Measurements from ENCODE around the gene TTLL8. TPM values are rescaled to one million over a fixed set of nuclear protein-coding genes. Genes with fewer than 3 reads are reported as not detected.

TTLL8 gene
- polyA plus RNA-seq, 3 donors = not detected

DNA sequence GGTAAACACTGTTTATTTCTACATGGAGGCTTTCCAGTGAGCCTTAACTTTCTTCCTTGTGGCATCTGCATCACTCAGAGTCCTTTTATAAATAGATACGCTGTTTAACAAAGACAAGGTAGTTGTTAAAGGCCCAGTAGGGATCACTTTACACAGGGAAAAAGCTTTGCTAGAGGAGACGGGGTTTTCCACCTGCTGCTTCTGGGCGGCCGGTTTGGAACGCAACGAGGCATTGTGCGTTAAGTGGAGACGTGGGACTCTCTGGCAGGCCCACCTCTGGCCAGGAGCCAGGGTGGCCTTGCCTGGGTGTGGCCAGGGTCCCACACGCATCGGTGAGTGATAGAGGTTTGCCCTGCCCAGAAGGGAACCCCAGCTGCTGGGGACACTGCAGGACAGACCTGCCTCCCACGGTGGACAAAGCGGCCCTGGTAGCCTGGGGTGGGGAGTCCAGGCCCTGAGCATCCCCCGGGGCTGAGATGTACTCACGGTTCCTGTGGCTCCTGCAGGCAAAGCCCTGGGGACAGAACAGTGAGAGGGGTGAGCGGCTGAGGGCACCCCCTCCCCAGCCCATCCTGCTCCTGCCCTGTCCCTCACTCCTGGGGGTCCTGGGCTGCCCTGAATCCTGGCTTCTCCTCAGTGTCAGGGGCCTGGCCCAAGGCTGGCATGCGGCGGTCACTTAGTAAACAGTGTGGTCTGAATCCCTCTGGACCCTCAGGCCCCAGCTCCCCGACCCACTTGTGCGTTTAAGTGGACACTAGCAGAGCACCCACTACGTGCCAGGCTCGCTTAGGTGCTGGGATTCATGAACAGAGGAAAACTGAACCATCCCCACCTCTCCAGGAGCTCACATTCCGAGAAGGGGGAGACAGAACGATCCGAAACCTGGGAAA, 49.7 kb downstream of the TTLL8 start:
- no peak for DNase-seq (ENCODE audit: low read depth in 3 of 3, low spot score in 2 of 3)

- DNase-seq (ENCODE audit: low read depth in 3 of 3, low spot score in 2 of 3) = no peak
Observed at GRCh38 chr22:50007057-50007511, 51.0 kb downstream of the TTLL8 start.

DNA sequence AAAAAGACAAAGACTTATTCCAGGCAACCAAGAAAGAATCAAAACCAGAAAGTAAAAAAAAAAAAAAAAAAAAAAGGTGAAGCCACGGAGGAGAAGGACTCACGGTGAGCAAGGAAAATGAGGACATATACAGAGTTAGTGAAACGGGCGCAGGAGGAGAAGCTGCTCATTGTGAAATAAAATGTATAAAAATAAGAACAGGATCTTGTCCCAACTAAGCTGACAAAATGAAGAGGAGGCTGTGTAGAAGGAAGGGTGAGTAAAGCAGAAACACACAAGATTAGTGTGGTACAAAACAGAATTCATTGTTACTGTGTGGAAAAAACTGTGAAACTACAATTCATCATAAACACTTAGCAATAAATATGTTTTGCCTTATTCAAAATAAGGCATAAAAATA, 53.2 kb downstream of the TTLL8 start:
- no peak for DNase-seq (ENCODE audit: low read depth in 3 of 3, low spot score in 2 of 3)

DNA sequence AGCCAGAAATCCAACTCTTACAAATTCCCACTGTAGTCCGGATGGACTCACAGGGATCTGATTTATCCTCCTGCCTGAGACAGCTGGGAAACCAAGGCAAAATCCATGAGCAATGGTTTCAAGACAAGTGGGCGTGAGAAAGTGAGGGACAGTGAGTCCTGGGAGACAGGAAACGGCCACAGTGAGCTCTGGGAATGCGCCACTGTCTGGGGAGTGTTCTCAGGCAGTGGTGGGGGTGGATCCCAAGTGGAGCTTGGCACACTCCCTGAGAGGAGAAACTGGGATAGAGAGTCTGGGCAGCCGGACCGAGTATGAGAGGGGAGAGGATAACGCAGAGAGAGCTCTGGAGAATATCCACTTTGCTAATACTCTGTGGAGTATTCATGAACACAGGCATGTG, 55.3 kb downstream of the TTLL8 start:
- DNase-seq (ENCODE audit: low read depth in 3 of 3, low spot score in 2 of 3) = no peak

- no peak for DNase-seq (ENCODE audit: low read depth in 3 of 3, low spot score in 2 of 3)
Observed at GRCh38 chr22:50001388-50002231, 56.5 kb downstream of the TTLL8 start.

GRCh38 chr22:50000587-50001387, 57.3 kb downstream of the TTLL8 start:
- no peak for DNase-seq (ENCODE audit: low read depth in 3 of 3, low spot score in 2 of 3)

- DNase-seq (ENCODE audit: low read depth in 3 of 3, low spot score in 2 of 3) = no peak
Observed at GRCh38 chr22:49999946-50000586, 58.0 kb downstream of the TTLL8 start.

- no peak for DNase-seq (ENCODE audit: low read depth in 3 of 3, low spot score in 2 of 3)
Observed at GRCh38 chr22:49999063-49999945, 58.8 kb downstream of the TTLL8 start.

GRCh38 chr22:49998718-49999062, 59.4 kb downstream of the TTLL8 start:
- DNase-seq (ENCODE audit: low read depth in 3 of 3, low spot score in 2 of 3) = no peak

DNA sequence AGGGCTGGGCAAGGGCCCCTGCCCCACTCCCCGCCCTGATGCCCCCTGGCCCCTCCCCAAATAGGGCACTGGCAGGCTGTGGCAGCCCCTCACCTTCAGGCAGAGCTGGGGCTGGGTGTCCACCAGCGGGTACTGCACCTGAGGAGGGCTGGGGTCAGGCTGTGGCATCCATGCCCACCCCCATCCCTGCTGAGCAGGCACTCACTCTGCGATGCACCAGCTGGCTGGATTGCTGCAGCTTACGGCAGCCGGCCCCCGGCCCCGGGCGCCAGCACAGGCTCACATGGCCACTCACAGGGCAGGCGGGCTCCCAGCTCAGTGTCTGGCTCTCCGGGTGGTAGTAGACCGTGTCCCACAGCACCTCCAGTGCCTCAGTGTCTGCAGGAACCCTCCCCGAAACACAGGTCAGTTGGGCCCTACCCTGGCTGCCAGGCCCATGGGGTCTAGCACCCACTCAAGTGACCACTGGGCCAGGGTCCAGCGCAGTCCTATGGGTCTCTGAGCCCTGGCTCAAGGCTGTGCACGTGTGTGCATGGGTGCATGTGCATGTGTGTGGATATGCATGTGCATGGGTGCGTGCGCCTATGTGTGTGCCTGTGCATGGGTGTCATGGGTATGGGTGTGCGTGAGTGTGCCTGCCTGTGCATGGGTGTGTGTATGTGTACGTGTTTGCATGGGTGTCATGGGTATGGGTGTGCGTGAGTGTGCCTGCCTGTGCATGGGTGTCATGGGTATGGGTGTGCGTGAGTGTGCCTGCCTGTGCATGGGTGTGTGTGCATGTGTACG, 60.0 kb downstream of the TTLL8 start:
- DNase-seq (ENCODE audit: low read depth in 3 of 3, low spot score in 2 of 3) = no peak

- no peak for DNase-seq (ENCODE audit: low read depth in 3 of 3, low spot score in 2 of 3)
Observed at GRCh38 chr22:49997251-49997599, 60.9 kb downstream of the TTLL8 start.

GRCh38 chr22:49996518-49997250, 61.4 kb downstream of the TTLL8 start:
- DNase-seq (ENCODE audit: low read depth in 3 of 3, low spot score in 2 of 3) = no peak

DNA sequence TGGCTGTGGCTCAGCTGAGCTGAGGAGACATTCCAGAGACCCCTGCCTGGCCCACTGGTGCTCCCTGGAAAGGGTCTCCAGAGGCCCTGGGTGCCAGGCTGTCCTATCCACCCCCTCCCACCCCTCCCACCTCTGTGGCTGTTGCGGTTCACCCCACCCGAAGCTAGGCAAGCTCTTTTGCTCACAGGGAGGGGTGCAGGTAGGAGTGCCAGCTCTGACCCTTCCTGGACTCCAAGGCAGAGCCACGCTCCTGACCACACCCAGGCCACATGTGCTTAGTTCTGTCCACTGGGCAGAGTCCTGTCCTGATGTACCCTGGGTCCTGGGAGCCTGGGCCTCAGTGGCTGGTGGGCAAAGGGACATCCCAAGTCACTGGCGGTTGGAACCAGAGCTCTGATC, 62.0 kb downstream of the TTLL8 start:
- DNase-seq (ENCODE audit: low read depth in 3 of 3, low spot score in 2 of 3) = no peak

DNA sequence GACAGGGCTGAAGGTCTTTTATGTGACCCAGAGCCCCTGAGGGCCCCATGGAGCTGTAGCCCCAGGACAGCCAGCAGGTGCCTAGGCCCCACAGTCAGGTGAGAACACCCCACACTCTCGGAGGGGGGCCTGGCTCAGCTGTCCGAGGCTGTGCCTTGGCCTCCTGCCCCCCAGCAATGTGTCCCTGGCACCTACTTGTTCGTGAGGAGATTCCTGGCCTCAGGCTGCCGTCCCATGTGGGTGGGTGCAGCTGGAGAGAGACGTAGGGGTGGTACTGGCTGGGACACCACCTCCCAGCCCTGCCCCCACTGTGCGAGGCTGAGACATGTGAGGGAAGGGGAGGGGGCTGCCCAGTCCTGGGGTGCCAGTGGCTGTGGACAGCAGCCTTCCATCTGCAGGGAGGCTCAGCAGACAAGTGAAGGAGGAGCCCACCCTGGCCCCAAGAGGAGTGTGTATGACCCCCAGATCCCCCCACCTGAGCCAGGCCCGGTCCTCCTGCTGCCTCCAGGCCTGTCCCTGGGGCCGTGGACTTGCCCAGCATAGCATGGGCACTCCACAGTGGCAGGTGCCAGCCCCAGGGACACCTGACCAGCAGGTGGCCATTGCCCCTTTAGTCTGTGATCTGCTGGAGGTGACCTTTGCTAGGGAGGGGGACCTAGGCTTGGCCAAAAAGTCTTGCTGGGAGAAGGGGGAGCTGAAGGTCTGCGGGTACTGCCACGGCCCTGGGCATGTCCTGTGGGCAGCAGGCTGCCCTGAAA, 62.6 kb downstream of the TTLL8 start:
- DNase-seq (ENCODE audit: low read depth in 3 of 3, low spot score in 2 of 3) = no peak

- no peak for DNase-seq (ENCODE audit: low read depth in 3 of 3, low spot score in 2 of 3)
Observed at GRCh38 chr22:49995041-49995360, 63.1 kb downstream of the TTLL8 start.

DNA sequence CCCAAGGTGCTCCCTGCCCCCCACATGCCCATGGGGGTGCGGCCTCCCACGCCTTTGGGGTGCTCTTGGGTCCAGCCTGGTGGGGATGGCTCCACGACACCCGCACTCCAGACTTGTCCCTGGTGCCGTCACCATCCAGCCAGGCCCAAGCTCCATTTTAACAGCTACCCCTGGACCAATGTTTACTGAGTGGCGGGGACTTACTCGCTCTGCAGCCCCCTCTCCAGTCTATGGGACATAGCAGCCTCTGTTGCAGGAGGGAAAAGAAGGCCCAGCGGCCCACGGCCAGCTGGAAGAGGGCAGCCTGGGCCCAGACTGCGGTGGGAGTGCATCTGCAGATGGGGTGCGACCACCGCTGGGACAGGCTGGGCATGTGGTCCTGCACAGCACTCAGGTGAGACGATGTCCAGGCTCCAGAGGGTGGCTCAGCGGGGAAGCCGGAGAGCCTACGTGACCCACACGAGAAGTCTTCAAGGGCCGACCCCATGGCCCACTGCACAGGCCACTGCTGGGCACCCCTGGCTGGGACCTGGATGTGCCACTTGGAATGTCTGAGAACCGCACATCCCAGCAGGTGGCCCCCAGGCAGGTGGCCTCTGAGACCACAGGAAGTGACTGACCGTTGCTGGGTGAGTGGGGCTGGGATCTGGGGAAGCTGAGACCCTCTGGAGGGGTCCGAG, 63.6 kb downstream of the TTLL8 start:
- DNase-seq (ENCODE audit: low read depth in 3 of 3, low spot score in 2 of 3) = no peak

Data from right renal cortex interstitium (tissue), 3 donors.